CD4-positive, alpha-beta T cell treated with Interleukin-10 for 1 hour (primary cell): ENCODE results near the gene UNC5C.

Source experiments
- DNase-seq: peaks from one replicate; pipeline ENCODE4 v3.0.0-alpha.2; 2020

The UNC5C gene

GRCh38 chr4:95255396-95256107 is 293.2 kb downstream of the UNC5C start:
- no peak for DNase-seq

GRCh38 chr4:95251568-95251967 is 297.2 kb downstream of the UNC5C start:
- DNase-seq = no peak

GRCh38 chr4:95250544-95251137 is 298.1 kb downstream of the UNC5C start:
- DNase-seq = no peak

GRCh38 chr4:95249426-95250021 is 299.2 kb downstream of the UNC5C start:
- DNase-seq = no peak

DNA sequence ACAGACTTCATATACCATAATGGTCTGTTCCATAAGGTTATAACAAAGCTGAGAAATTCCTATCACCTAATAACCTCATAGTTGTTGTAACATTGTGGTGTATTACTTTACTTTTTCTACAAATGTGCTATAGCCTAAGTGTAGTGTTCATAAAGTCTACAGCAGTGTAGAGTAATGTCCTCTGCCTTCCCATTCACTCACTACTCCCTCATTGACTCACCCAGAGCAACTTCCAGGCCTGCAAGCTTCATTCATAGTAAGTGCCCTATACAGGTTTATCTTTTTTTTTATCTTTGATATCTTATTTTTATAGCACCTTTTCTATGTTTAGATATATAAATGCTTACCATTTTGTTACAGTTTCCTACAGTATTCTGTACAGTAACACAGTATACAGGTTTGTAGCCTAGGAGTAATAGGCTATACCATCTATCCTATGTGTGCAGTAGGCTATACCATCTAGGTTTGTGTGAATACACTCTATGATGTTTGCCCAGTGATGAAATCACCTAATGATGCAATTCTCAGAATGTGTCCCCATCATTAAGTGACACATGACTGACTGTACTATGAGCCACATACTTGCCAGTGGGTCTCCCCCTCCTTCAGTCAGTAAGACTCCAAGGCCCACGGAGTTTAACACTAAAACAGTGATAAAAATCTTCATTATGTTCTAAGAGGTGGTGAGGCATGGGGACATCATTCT is 299.9 kb downstream of the UNC5C start:
- no peak for DNase-seq

DNA sequence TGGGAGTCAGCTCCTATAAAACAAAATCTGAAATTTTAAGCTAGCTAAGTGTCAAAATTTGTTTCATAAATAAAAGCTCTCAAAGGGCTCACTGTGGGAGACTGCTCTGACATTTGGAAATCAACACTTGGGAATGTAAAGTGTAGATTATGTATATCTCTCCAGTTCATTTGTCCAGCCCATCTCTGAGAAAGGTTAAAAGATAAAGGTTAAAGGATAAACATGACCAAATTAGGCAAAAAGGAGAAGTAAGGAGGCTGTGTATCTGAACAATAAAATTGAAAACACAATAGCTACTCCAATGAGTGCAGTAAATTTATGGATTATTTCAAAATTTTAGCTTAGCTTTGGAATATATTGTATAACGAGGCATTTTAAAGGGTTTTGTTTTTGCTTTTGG is 304.9 kb downstream of the UNC5C start:
- no peak for DNase-seq

DNA sequence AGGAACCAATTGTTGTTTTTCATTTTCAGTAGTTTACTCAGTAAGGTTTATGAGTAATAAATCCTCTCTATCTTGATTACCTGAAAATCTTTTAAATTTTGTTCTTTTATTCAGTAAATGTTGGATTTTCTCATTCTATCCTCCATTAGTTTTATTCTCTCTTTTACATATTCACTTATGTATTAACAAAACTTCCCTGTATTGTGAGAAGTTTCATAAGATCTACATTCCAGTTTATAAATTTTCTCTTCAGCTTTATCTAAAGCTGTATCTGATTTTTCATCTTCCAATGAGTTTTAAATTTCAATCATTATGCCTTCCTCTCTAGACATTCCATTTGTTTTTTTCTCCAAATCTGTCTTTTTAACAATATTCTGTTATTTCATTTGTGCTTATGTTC is 310.2 kb downstream of the UNC5C start:
- no peak for DNase-seq

DNA sequence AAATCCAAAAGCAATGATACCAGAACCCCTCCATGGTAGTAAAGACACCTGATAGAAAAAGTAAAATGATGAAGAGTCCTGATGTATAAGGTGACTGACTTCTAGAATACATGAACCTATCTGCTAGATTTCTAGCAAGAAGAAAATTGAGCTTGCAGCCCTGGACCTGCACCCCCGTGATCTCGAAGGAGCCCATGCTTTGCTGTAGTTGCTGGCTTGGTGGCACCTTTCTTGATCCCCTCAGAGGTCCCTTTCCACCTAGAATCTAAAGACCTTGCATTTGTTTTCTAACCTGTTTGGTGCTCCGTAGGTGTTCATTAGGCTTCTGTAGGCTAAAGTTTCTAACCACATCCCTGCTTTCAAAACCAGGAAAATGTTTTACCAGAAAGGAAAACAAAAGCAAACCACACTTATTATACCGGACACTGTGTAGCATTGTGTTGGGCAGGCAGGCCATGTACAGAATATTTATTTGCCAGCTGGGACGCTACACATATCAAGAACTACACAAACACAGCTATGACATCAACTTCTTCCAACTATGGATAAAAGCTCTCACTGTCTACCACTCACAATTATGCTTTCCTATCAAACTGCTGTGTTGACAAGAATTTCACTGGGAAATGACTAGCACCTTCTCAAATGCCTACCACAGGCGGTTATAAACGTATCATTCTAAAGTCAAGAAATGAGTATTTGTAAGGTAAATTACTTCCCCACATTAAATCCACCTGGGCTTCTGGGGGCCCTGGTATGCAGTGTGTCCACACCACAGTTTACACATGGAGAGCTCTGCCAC is 316.2 kb downstream of the UNC5C start:
- DNase-seq = no peak

- DNase-seq = no peak
Measured at GRCh38 chr4:95231681-95232080, 317.1 kb downstream of the UNC5C start.

DNA sequence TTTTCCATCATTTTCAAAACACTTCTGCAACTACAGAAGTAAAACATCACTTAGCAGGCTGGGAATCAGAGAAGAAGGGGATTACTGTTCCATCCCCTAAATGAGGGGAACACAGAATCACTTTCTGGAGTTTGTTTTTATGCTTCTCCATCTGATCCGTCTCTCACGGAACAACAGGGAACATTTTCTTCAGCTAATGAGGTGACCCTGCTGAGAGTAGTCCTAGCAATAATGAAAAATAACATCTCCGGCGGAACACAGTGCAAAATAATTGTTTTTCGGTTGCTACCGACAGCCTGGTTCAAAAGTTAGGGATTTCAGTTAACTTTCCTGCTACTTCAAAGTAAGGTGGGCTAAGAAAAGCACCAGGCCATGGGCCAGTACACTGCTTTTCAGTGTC is 322.9 kb downstream of the UNC5C start:
- no peak for DNase-seq

DNA sequence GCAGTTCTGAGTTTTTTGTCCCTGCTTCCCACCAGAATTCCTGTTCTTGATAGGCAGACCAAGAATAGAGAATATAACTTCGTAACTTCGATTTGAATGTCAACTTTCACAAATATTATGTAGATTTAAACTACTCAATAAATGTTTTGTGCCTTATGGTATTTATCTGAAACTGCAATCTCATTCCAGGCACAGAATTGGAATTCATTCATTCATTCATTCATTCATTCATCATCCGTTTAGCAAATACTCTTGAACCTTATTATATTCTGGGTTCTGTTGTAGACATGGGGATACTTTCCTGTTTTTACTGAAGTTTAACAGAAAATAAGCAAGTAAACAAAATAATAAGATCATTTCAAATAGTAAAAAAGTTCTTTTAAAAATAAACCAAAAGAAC is 324.4 kb downstream of the UNC5C start:
- no peak for DNase-seq

- DNase-seq = no peak
Measured at GRCh38 chr4:95220205-95221175, 328.3 kb downstream of the UNC5C start.

- no peak for DNase-seq
Measured at GRCh38 chr4:95219109-95219508, 329.7 kb downstream of the UNC5C start.

GRCh38 chr4:95217197-95217596 is 331.6 kb downstream of the UNC5C start:
- no peak for DNase-seq

DNA sequence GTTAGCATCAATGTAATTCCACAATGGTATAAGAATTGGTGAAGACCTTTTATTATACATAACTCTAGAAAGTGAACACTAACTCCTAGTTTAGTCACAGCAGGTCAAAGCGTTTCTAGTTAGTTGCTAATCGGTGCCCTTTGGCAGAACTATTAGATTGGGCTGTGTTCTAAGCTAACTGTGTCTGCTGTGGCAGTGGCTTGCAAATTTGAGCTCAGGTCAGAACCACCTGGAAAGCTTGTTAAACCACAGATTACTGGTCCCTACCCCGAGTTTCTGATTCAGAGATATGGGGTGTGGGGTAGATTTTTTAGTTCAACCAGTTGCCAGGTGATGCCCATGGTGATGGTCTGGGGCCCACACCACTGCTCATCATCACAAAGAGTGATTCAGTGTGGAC is 332.1 kb downstream of the UNC5C start:
- no peak for DNase-seq

GRCh38 chr4:95215991-95216605 is 332.7 kb downstream of the UNC5C start:
- no peak for DNase-seq

DNA sequence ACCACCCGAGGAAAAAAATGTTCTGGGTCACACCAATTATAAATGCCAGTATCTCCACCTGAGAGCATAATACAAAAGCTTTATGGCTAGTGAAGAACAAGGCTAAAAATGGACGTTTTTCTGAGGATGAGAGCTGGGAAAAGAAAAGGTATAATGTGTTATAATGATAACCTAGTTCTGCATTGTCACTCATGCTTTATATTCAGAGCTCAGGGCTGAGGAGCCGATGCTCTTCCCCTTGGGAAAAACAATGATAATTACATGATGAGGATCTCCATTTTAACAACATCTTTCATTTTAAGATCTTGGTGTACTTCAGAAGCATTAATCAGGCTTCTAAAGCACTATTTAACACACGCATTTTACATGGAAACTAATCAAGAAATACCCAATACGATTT is 333.7 kb downstream of the UNC5C start:
- DNase-seq = no peak

DNA sequence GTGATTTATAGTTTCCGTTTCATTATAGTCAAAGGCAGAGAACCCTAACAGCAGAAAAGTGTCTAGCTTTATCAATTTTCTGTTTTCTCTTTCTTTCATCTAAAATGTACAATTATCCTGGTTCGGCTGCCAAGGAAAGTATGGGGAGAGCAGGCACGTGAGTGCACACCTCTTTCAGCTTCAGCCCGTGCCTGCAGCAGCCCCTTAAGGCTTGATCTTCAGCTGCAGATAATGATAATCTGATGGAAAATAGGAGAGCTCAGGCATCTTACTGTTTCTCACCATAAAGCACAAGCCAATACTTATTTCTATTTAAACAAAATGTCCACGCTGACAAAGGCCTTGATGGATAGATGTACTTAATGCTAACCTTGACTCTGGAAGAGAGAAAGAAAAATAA is 334.4 kb downstream of the UNC5C start:
- no peak for DNase-seq

GRCh38 chr4:95213366-95213765 is 335.4 kb downstream of the UNC5C start:
- no peak for DNase-seq

DNA sequence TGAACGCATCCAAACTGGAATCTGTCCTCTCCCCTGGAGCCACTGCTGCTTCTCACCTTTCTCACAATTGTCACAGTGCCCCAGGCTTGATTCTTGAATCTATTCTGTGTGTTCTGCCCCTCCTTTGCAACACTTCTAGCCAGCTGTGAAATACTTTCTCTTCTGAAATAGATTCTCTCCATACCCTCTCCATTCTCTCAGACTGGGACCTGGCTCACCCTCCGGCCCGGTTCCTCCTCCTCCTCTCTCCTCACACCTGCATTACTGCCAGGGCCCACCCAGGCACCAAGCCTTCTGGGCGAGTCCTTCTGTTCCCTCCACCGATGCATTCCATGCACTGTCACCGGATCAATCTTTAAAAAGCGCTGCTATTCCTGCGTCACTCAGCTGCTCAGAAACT is 336.1 kb downstream of the UNC5C start:
- DNase-seq = no peak

GRCh38 chr4:95209927-95210326 is 338.8 kb downstream of the UNC5C start:
- no peak for DNase-seq
